GM19455 (cell line): ENCODE data around the gene PROK1.
"Not testable (repeated sequence)": the region's sequence is repeated elsewhere in the genome, so short reads cannot be mapped to it uniquely, and the experiment has no call there.

Experiments used
- ATAC-seq: cut with Tn5 transposase; IDR thresholded peaks from one replicate; pipeline ENCODE4 v1.9.1; 2021; ENCODE audit not compliant: unreplicated experiment

The PROK1 gene

GRCh38 chr1:110450929-110451328, at the start of gene PROK1:
PROK1 (plus strand) TSS chr1:110451149; CDS start chr1:110451217, 68 bp downstream.
- no peak for ATAC-seq

DNA sequence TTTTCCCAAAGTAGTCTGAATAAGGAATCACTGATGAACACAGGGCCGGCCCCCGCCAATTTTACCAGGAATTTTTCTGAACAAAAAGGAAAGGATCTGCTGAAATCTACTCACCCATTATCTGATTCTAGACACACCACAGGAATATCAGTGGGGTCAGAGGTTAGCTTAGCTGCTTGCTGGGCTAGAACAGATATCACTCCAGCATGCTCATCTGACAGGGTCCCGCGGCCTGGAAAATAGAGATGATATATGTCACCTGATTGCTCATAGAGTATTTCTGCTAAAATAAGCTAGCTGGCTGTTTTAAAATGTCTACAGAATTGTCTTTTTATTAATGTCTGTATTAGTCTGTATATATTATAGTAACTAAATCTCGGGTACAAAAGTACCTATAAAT, 47.1 kb upstream of the PROK1 start:
- no peak for ATAC-seq

GRCh38 chr1:110404401-110404800, 46.5 kb upstream of the PROK1 start:
- ATAC-seq: no peak

DNA sequence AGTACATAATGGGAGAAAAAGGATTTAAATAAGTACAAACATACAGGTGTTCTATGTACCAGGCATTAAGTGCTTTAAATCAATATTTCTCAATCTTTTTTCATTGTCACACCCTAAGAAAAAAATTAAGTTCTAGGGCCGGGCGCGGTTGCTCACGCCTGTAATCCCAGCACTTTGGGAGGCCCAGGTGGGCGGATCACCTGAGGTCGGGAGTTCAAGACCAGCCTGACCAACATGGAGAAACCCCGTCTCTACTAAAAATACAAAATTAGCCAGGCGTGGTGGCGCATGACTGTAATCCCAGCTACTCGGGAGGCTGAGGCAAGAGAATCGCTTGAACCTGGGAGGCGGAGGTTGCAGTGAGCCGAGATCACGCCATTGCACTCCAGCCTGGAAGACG, 44.5 kb upstream of the PROK1 start:
- ATAC-seq: not testable (repeated sequence)

GRCh38 chr1:110407260-110408210, 43.4 kb upstream of the PROK1 start, which contains the start of gene LAMTOR5:
LAMTOR5 (minus strand) TSS chr1:110407694; CDS start chr1:110407620, 74 bp downstream.
- peak; percentile 84 for ATAC-seq

DNA sequence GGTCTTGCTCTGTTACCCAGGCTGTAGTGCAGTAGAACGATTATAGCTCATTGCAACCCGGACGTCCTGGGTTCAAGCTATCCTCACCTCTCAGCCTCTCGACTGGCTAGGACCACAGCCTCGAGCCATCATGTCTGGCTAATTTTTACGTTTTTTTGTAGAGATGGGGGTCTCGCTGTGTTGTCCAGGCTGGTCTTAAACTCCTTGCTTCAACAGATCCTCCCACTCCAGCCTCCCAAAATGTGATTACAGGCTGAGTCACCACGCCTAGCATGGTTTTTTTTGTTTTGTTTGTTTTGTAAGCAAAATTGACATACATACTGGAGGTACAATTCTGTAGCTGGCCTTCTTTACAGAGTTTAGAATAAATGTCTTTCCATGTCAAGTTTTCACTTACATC, 42.5 kb upstream of the PROK1 start:
- no peak for ATAC-seq

DNA sequence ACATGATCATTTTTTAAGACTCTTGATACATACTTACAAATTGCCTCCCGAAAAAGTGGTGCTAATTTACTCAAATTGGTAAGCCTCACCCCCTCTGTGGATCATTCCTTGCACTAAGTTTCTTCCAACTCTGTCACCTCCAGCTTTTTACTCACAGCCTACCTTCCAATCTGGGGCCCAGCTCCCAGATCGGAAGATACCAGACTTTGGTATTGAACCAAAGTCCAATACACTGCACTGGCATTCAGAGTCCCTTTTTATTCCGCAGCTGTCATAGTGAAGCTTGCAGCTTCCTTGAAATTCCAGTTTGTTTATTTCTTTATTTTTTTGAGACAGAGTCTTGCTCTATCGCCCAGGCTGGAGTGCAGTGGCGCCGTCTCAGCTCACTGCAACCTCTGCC, 41.6 kb upstream of the PROK1 start:
- ATAC-seq: no peak

DNA sequence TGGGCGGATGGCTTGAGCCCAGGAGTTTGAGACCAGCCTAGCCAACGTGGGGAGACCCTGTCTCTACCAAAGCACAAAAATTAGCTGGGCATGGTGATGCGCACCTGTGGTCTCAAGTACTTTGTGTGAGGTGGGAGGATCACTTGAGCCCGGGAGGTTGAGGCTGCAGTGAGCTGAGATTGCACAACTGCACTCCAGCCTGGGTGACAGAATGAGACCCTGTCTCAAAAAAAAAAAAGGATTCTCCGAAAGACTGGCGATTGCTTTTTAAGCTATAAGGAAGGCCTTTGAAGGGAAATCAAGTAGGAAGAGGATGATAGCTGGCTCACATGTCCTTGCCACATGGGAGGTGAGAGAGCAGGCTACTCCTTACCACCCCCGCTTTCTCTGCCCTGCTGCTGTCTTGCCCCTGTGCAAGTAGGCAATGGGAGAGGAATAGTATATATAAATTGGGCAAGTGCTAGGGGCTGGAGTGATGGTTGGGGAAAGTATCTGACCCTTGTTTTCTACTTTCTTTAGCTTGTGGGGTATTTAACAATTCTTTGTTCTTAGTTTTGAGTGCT, 39.7 kb upstream of the PROK1 start:
- ATAC-seq: no peak

GRCh38 chr1:110412576-110412975, 38.4 kb upstream of the PROK1 start:
- no peak for ATAC-seq

DNA sequence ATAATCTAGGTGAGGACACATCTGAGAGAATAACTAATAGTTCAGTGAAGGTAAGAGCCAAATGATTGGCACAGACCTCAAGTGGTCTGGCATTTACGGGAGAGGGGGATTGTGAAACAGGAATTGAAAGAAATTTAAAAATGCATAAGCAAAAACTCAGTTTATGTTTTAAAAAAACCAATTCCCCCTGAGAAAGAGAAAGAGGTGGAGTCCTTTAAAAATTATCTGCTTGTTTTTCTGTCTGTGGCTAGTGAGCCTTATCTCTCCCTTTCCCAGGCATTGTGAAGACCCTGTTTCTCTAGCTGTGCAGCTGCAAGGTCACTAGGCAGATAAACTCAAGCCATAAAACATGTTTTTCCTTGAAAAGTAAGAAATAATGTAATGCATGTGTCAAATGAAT, 37.9 kb upstream of the PROK1 start:
- not testable (repeated sequence) for ATAC-seq

GRCh38 chr1:110418729-110419128, 32.2 kb upstream of the PROK1 start:
- no peak for ATAC-seq

GRCh38 chr1:110420023-110420662, 30.8 kb upstream of the PROK1 start:
- no peak for ATAC-seq

DNA sequence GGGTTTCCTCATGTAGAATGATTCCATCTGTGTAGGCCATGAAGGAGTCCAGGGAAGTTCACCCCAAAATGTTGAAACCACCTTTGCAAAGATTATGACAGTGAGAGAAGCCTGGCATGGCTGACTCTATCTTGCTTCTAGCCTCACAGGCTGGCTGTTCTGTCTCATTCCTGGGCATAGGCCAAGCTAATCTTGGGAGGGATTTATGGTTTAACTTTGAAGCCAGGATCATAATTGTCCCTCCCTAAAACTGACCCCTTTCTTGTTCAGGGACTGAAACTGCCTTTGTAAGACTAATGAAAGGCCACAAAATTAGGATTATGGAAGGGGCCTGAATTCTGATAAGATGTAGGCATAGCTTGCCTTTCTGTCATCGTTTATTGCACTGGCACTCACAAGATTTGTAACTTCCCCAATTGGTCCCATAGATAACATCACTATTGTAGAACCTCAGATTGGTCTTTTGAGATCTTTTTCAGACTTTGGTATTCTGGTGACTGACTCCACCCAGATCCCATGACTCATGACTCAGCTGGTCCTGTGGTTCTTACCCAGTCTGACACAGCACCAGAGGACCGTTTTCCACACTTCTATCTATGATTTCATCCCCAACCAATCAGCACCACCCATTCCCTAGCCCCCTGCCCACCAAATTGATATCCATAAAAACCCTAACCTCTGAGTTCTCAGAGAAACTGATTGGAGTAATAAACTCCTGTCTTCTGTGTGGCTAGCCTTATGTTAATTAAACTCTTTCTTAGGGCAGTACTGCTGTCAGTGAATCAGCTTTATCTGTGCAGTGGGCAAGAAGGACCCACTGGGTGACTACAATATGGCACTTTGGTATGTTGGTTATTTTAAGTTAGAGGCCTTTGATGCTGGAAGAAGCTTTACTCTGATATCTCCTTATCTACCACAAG, 29.8 kb upstream of the PROK1 start:
- no peak for ATAC-seq

GRCh38 chr1:110424699-110425611, 26.0 kb upstream of the PROK1 start:
- no peak for ATAC-seq

DNA sequence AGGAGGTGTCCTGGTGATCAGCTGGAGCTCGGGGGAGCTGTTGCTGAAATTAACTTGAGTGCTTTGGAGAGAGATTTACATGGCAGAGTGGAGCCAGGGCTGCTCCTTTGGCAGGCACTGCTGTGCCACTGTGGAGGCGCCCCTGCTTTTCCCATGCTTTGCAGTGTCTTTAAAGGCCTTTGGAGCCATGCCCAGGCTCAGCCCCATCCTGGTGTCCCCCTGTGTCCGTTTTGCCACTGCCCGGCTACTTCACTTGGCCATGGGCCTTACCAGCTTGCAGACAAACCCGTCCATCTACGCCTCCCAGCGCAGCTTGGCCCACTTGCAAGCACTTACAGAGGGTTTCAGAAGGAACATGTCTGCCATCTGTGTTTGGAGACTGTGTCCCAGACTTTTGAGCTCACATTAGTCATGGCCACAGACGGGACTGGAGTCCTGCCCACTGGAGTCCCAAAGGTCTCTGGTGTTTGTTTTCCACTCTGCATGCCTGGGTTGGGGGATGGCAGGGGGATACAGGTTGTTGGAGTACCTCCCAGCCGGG, 25.3 kb upstream of the PROK1 start:
- no peak for ATAC-seq

GRCh38 chr1:110426854-110427253, 24.1 kb upstream of the PROK1 start:
- ATAC-seq: no peak

DNA sequence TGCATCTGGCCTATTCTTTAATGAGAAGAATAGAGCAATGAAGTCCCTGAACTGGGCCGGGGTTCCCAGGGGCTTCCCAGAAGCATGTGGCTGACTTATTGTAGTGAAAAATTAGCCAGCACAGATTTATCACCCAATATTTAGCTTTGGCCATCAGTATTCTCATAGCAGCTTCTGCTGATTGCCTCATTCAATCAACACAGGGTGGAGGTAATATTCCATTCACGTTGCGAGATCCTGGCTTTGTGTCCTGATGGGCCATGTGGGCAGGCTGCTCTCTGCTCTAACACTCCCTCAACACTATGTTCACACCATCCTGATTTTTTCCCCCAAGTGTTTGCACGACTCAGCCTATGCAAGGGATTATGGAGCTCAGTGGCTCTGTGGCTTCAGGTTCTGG, 22.0 kb upstream of the PROK1 start:
- no peak for ATAC-seq

- ATAC-seq: no peak
These were observed 20.6 kb upstream of the PROK1 start for GRCh38 chr1:110430366-110430765.

- no peak for ATAC-seq
These were observed 20.0 kb upstream of the PROK1 start for GRCh38 chr1:110430901-110431300.
